K562 (cell line): ENCODE measurements around the gene HPCA. TPM values are rescaled to one million over a fixed set of nuclear protein-coding genes. Genes with fewer than 3 reads are reported as not detected.

Experiments
- AFF1 ChIP-seq, 2 experiments: fragments of 450-650 bp; IDR thresholded peaks; 2 replicates each; pipeline ENCODE4 v1.6.1; 2018; ENCODE audit warnings: mild to moderate bottlenecking in 2 of 2, low read depth in 1 of 2; ENCODE audit not compliant: partially characterized antibody in 2 of 2
- ATF1 ChIP-seq, 2 experiments: fragments of 450-650 bp in 1 of 2; IDR thresholded peaks; 2 replicates each; pipeline ENCODE4 v1.6.1; 2016; ENCODE audit warnings: missing compliant biosample characterization in 1 of 2, missing genetic modification characterization in 1 of 2
- BCLAF1 ChIP-seq, 2 experiments: fragments of 450-650 bp in 1 of 2; IDR thresholded peaks; 2 replicates each; pipeline ENCODE4 v1.6.1; 2011 to 2017; ENCODE audit warnings: low read depth in 2 of 2, antibody characterized with exemption in 1 of 2, borderline replicate concordance in 1 of 2, low read length in 1 of 2, mild to moderate bottlenecking in 1 of 2, mixed read lengths in 1 of 2; ENCODE audit not compliant: control insufficient read depth in 1 of 2
- CHD1 ChIP-seq: fragments of 200-600 bp; sonication (generic); IDR thresholded peaks from one replicate; pipeline ENCODE4 v1.6.1; 2012; ENCODE audit warnings: mild to moderate bottlenecking, moderate library complexity, low read length, inconsistent platforms
- DDX20 ChIP-seq: fragments of 450-650 bp; IDR thresholded peaks from 2 replicates; pipeline ENCODE4 v1.6.1; 2016; ENCODE audit warnings: missing genetic modification characterization, low read depth, mild to moderate bottlenecking, missing compliant biosample characterization, moderate library complexity
- HDAC8 ChIP-seq: fragments of 450-650 bp; IDR thresholded peaks from 2 replicates; pipeline ENCODE4 v1.6.1; 2016; ENCODE audit warnings: mild to moderate bottlenecking, missing genetic modification characterization, moderate library complexity, missing compliant biosample characterization
- MCM7 ChIP-seq, 2 experiments: fragments of 450-650 bp; IDR thresholded peaks; 2 replicates each; pipeline ENCODE4 v1.6.1; 2016 to 2018
- MTA1 ChIP-seq: fragments of 450-650 bp; IDR thresholded peaks from 2 replicates; pipeline ENCODE4 v1.6.1; 2017; ENCODE audit warnings: borderline replicate concordance
- MXD1 ChIP-seq: fragments of 250-450 bp; sonication (Bioruptor Pico); IDR thresholded peaks from 2 replicates; pipeline ENCODE4 v1.8.0; 2021; ENCODE audit warnings: borderline replicate concordance, mild to moderate bottlenecking, moderate library complexity; ENCODE audit not compliant: poor library complexity, severe bottlenecking
- PCBP1 ChIP-seq: fragments of 200-400 bp; formaldehyde crosslinking; IDR thresholded peaks from 2 replicates; pipeline ENCODE4 v1.6.1; 2018; ENCODE audit warnings: mild to moderate bottlenecking, low read depth, low read length; ENCODE audit not compliant: poor library complexity, severe bottlenecking
- RUNX1 ChIP-seq: sonication (generic); IDR thresholded peaks from 2 replicates; pipeline ENCODE4 v1.6.1; 2016; ENCODE audit warnings: antibody characterized with exemption, low read depth
- SNIP1 ChIP-seq: fragments of 450-650 bp; IDR thresholded peaks from 2 replicates; pipeline ENCODE4 v1.7.1; 2017; ENCODE audit warnings: low read depth, mild to moderate bottlenecking
- ZNF121 ChIP-seq: sonication (generic); formaldehyde crosslinking; conservative IDR thresholded peaks from 2 replicates; pipeline ENCODE4 v1.8.0; 2022; ENCODE audit warnings: missing genetic modification reagents
- polyA plus RNA-seq, 8 experiments: library from polyadenylated mRNA; depleted of rRNA in 4 of 8; stranded (reverse) in 5 of 8; unstranded in 3 of 8; fragments of >200 nt; fragmentation: Nextera tagmentation in 2 of 8; fragmentation: Illumina TruSeq in 1 of 8; extraction: Ambion mirVana in 2 of 8; extraction: Trizol in 1 of 8; gene quantifications; 2 replicates each; pipeline versions ENCODE4 v1.2.1 to v1.2.3, GENCODE V29; 2011 to 2014; ENCODE audit warnings: inconsistent platforms in 1 of 8, missing spikeins in 1 of 8
- total RNA-seq, 7 experiments: library from RNA; depleted of rRNA in 6 of 7; stranded (reverse); fragments of >200 nt in 6 of 7; fragmentation: Illumina TruSeq in 2 of 7; extraction: Trizol in 2 of 7; gene quantifications; 2 replicates each; pipeline versions ENCODE4 v1.2.1 to v1.2.3, GENCODE V29; 2011 to 2021; ENCODE audit warnings: low replicate concordance in 1 of 7
- TF ChIP-seq, protein P1 (sequence below): fragments of 250-450 bp; sonication (Bioruptor Pico); IDR thresholded peaks from 2 replicates; pipeline ENCODE4 v1.4.0; 2020; ENCODE audit warnings: mild to moderate bottlenecking, moderate library complexity
- TF ChIP-seq, protein P2 (sequence below): conservative IDR thresholded peaks from 2 replicates; pipeline ENCODE4 v1.6.1; 2011; ENCODE audit warnings: low read depth, mild to moderate bottlenecking, low read length; ENCODE audit not compliant: control insufficient read depth

Gene HPCA
- total and polyA plus RNA-seq, 9 of the 15 experiments (the other 6 are each of a cell fraction or from before 2014, with no cell fraction given), result not detected

DNA sequence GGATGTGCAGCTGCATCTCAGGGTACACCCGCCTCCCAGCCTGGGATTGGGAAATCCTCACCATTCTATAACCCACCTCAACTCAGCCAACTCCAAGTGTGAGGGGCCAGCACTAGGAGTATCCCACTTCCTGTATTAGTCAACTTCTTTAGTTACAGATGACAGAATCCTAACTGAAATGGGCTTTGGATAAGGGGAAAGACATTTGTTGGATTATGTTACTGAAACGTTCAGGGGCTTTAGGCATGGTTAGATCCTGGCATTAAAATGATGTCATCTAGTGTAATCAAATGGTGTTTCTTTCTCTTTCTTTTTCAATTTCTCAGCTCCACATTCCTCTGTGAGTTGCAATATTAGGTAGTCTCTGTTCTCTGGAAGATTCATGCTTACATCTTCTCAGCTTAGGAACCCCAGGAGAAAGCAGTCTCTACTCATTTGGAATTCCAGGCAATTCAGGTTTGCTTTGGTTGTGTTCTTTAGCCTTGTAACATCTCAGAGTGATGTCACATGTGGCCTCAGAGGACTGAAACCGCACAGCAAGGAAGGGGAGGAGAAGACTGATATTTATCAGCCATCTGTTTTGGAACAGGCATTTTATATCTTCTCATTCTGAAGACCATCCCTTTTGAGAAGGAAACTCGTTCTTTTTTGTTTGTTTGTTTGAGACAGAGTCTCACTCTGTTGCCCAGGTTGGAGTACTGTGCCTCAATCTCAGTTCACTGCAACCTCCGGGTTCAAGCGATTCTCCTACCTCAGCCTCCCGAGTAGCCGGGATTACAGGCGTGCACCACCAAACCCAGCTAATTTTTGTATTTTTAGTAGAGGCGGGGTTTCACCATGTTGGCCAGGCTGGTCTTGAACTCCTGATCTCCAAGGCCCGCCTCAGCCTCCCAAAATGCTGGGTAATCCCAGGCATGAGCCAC is 33.8 kb downstream of the HPCA start (continued):
- no peak for TF ChIP-seq DDX20 (tag)
- TF ChIP-seq, protein P1, sequence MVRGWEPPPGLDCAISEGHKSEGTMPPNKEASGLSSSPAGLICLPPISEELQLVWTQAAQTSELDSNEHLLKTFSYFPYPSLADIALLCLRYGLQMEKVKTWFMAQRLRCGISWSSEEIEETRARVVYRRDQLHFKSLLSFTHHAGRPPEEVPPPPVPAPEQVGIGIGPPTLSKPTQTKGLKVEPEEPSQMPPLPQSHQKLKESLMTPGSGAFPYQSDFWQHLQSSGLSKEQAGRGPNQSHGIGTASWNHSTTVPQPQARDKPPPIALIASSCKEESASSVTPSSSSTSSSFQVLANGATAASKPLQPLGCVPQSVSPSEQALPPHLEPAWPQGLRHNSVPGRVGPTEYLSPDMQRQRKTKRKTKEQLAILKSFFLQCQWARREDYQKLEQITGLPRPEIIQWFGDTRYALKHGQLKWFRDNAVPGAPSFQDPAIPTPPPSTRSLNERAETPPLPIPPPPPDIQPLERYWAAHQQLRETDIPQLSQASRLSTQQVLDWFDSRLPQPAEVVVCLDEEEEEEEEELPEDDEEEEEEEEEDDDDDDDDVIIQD (CRISPR knock-in tag), result no peak
- no peak for TF ChIP-seq MXD1 (CRISPR knock-in tag)
- TF ChIP-seq AFF1 (IDR thresholded peaks at IDR 0.05; ENCODE audit: low read depth in 1 of 2, partially characterized antibody in 2 of 2), result no peak
- no peak for TF ChIP-seq RUNX1
- no peak for TF ChIP-seq PCBP1
- TF ChIP-seq ATF1 (CRISPR knock-in tag; IDR thresholded peaks at IDR 0.05), result no peak
- TF ChIP-seq ATF1 (tag; IDR thresholded peaks at IDR 0.05), result peak; percentile 84
- TF ChIP-seq MCM7 (IDR thresholded peaks at IDR 0.05), result no peak
- TF ChIP-seq SNIP1, result no peak
- no peak for TF ChIP-seq CHD1
- 0 out of 2 replicates have a peak, but pooled peaks have one; percentile 30 for TF ChIP-seq ZNF121 (CRISPR knock-in tag)
- no peak; the same call in 1 of the 2 replicates for TF ChIP-seq MTA1
- TF ChIP-seq, protein P2, sequence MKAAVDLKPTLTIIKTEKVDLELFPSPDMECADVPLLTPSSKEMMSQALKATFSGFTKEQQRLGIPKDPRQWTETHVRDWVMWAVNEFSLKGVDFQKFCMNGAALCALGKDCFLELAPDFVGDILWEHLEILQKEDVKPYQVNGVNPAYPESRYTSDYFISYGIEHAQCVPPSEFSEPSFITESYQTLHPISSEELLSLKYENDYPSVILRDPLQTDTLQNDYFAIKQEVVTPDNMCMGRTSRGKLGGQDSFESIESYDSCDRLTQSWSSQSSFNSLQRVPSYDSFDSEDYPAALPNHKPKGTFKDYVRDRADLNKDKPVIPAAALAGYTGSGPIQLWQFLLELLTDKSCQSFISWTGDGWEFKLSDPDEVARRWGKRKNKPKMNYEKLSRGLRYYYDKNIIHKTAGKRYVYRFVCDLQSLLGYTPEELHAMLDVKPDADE, result no peak
- TF ChIP-seq HDAC8 (tag), result no peak
- TF ChIP-seq BCLAF1 (IDR thresholded peaks at IDR 0.05; ENCODE audit: borderline replicate concordance in 1 of 2, control insufficient read depth in 1 of 2, low read depth in 2 of 2, low read length in 1 of 2), result no peak
